ENCODE results near the gene ELMO1.

ELMO1 gene

DNA sequence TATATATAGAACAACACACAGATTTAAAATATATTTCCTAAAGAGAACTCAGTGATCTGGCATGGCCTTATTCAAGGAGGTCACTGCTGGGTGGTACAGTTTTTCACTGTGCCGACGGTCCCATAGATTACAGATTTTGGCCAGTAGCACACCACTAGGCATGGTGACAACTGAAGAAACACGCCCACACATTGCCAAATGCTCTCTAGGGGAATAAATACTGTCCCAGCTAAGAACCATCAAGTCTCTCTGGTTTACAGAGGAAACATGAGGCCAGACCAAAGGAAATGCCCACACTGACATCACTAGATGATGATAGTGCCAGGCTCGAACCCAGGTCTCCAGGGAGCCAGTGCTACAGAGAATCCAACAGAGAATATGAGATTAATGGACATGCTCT is 316.8 kb downstream of the ELMO1 start:
- H3K4me3 ChIP-seq (ENCODE audit: low read depth in 1 of 2, low read length in 2 of 2) = no peak overlapping the region
- no peak overlapping the region for H3K4me2 ChIP-seq (ENCODE audit: insufficient read depth, low read length)
- no peaks in the 10 kb centered on the region for H3K9me3 ChIP-seq (ENCODE audit: insufficient read depth, low read length, severe bottlenecking)
- peaks cover 27% of the 10 kb centered on the region for H3K36me3 ChIP-seq (ENCODE audit: insufficient read depth, low read length)
- no peak for TF ChIP-seq EZH2 (IDR thresholded peaks at IDR 0.05; ENCODE audit: borderline replicate concordance, low read depth, low read length, severe bottlenecking)
- TF ChIP-seq CTCF (IDR thresholded peaks at IDR 0.05; ENCODE audit: borderline replicate concordance, extremely low read depth, low read length, poor library complexity, severe bottlenecking) = no peak
- no peak overlapping the region for H3K27ac ChIP-seq (ENCODE audit: low read length)
- no peaks in the 10 kb centered on the region for H3K4me1 ChIP-seq (ENCODE audit: insufficient read depth, low read length)
- ATAC-seq (ENCODE audit: insufficient read depth, low read depth) = no peak
- no peaks in the 10 kb centered on the region for H3K27me3 ChIP-seq (ENCODE audit: insufficient read depth, low read length, poor library complexity)
- no peak overlapping the region for H2AFZ ChIP-seq (ENCODE audit: low read depth, low read length)
- H4K20me1 ChIP-seq (ENCODE audit: insufficient read depth, low read length) = no peaks in the 10 kb centered on the region
- no peaks in the 10 kb centered on the region for H3K79me2 ChIP-seq (ENCODE audit: insufficient read depth, low read length)
- no peak overlapping the region for H3K9ac ChIP-seq (ENCODE audit: low read depth, low read length)
- DNase-seq = no peak

DNA sequence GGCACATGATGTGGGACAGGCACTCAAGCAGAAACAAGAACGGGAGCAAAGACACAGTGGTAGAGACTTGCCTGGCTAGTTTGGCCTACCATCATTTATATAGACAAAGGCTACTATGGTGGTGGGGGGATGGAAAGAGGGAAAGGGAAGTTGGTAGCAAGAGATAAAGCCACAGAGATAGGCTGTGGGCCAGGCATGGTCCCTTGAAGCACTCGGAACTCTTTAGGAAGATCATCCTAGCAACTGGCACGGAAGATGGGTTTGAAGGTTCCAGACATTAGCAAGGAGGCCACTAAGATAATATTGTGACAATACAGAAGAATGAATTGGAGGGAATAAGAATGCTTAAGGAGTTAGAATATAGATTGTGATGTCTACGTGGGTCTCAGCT is 319.6 kb downstream of the ELMO1 start:
- Histone ChIP-seq H4K20me1 (ENCODE audit: insufficient read depth, low read length) (no peaks in the 10 kb centered on the region), H2AFZ (ENCODE audit: low read depth, low read length) (no peak overlapping the region)

DNA sequence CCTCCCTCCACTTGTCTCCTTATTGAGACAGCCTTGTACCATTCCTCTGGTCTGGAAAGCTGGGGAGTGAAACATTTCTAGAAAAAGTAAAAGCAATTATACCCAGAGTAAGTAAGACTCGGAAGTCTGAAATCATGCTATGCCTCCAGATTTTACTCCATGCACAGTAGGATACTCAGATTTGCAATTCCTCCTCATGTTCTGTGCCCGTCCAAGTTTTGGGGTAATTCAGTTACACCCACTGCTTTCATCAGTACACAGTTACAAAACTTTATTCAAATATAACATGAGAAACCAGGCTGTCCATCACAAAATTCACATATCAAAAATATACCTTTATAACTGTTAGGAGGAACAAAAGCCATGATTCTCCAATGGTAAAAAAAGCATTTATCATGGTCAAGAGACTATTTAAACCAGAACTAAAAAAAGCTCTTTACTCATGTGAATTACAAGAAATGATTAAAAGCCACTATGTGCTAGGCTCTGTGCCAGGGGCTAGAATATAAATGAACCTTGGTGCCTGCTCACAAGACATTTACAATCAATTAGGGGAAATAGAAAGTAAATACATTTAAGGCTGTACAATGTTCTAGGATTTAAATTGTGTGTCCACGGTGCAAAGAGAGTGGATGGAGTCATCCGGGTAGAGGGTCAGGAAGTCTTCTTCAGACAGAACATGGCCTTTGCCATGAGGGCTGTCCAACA is 320.2 kb downstream of the ELMO1 start:
- H3K79me2 ChIP-seq (ENCODE audit: insufficient read depth, low read length) = no peaks in the 10 kb centered on the region
- no peak for DNase-seq
- no peak overlapping the region for H3K27ac ChIP-seq (ENCODE audit: low read length)
- no peaks in the 10 kb centered on the region for H3K4me1 ChIP-seq (ENCODE audit: insufficient read depth, low read length)
- ATAC-seq (ENCODE audit: insufficient read depth, low read depth) = no peak
- TF ChIP-seq EZH2 (IDR thresholded peaks at IDR 0.05; ENCODE audit: borderline replicate concordance, low read depth, low read length, severe bottlenecking) (no peak), CTCF (IDR thresholded peaks at IDR 0.05; ENCODE audit: borderline replicate concordance, extremely low read depth, low read length, poor library complexity, severe bottlenecking) (no peak)
- no peak overlapping the region for H2AFZ ChIP-seq (ENCODE audit: low read depth, low read length)
- H3K4me3 ChIP-seq (ENCODE audit: low read depth in 1 of 2, low read length in 2 of 2) = no peak overlapping the region
- peaks cover 25% of the 10 kb centered on the region for H3K36me3 ChIP-seq (ENCODE audit: insufficient read depth, low read length)
- H3K27me3 ChIP-seq (ENCODE audit: insufficient read depth, low read length, poor library complexity) = no peaks in the 10 kb centered on the region
- H3K9ac ChIP-seq (ENCODE audit: low read depth, low read length) = no peak overlapping the region
- no peaks in the 10 kb centered on the region for H3K9me3 ChIP-seq (ENCODE audit: insufficient read depth, low read length, severe bottlenecking)
- H3K4me2 ChIP-seq (ENCODE audit: insufficient read depth, low read length) = no peak overlapping the region
- no peaks in the 10 kb centered on the region for H4K20me1 ChIP-seq (ENCODE audit: insufficient read depth, low read length)

More for the DNA sequence above, 319.6 kb downstream of the ELMO1 start:
- TF ChIP-seq CTCF (IDR thresholded peaks at IDR 0.05; ENCODE audit: borderline replicate concordance, extremely low read depth, low read length, poor library complexity, severe bottlenecking) (no peak), EZH2 (IDR thresholded peaks at IDR 0.05; ENCODE audit: borderline replicate concordance, low read depth, low read length, severe bottlenecking) (no peak)
- H3K4me1 ChIP-seq (ENCODE audit: insufficient read depth, low read length) = no peaks in the 10 kb centered on the region
- no peaks in the 10 kb centered on the region for H3K9me3 ChIP-seq (ENCODE audit: insufficient read depth, low read length, severe bottlenecking)
- H3K27me3 ChIP-seq (ENCODE audit: insufficient read depth, low read length, poor library complexity) = no peaks in the 10 kb centered on the region
- H3K79me2 ChIP-seq (ENCODE audit: insufficient read depth, low read length) = no peaks in the 10 kb centered on the region
- DNase-seq (no peak), ATAC-seq (ENCODE audit: insufficient read depth, low read depth) (no peak)
- peaks cover 27% of the 10 kb centered on the region for H3K36me3 ChIP-seq (ENCODE audit: insufficient read depth, low read length)
- no peak overlapping the region for H3K4me3 ChIP-seq (ENCODE audit: low read depth in 1 of 2, low read length in 2 of 2)
- H3K27ac ChIP-seq (ENCODE audit: low read length) = no peak overlapping the region
- H3K4me2 ChIP-seq (ENCODE audit: insufficient read depth, low read length) = no peak overlapping the region
- no peak overlapping the region for H3K9ac ChIP-seq (ENCODE audit: low read depth, low read length)

All from DND-41 (cell line).